ENCODE measurements around the gene LST1. TPM values are rescaled to one million over a fixed set of nuclear protein-coding genes. Genes with fewer than 3 reads are reported as not detected.
A peak's percentile ranks its signal among the peaks of the same experiment; 100 is the strongest.
"Not testable (repeated sequence)": the region's sequence is repeated elsewhere in the genome, so short reads cannot be mapped to it uniquely, and the experiment has no call there.

The LST1 gene
- total RNA-seq, 1 experiment from 2014 or later = not detected

DNA sequence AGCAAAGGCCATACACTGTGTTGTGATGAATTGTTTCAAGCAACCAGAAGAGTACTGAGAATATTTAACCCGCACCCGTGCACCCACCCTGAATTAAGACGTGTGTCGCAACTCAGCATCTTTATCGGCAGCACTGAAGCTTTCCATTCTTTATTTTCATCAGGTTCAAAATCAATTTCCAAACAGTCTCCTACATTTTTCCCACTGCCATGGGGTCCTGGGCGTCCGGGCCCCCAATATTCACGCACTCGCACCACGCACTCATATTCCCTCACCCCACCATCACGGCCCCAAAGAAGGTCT, 5.7 kb upstream of the LST1 start:
- DNase-seq (ENCODE audit: low spot score) = no peak

DNA sequence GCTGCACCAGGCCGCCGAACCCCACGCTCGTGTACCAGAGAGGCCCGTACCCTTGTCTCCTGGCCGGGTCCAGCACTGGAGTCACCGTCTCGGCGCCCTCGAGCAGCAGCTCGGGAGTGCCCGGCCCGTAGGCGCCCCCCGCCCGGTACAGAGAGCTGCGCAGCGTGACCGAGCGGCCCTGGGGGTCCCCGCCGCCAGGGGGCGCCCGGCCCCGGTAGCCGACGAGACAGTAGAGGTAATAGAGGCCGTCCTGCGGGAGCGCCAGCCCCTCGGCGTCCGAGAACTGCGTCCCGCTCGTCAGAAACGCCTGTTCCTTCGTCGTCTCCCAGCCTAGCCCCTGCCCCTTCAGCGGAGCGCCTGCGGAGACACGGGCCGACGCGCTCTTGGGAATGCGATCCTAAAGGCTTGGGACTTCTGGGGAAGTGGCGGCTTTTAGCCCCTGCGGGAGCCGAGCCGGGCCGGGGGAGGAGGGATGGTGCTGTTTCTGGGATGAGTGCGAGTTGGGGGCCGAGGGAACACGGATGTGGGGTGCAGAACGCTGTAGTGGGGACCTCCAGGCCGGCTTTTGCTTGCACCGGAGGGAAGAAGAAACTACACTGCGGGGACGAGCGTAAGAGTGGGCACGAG, 5.2 kb upstream of the LST1 start:
- peak; percentile 66 for DNase-seq (ENCODE audit: low spot score)

DNA sequence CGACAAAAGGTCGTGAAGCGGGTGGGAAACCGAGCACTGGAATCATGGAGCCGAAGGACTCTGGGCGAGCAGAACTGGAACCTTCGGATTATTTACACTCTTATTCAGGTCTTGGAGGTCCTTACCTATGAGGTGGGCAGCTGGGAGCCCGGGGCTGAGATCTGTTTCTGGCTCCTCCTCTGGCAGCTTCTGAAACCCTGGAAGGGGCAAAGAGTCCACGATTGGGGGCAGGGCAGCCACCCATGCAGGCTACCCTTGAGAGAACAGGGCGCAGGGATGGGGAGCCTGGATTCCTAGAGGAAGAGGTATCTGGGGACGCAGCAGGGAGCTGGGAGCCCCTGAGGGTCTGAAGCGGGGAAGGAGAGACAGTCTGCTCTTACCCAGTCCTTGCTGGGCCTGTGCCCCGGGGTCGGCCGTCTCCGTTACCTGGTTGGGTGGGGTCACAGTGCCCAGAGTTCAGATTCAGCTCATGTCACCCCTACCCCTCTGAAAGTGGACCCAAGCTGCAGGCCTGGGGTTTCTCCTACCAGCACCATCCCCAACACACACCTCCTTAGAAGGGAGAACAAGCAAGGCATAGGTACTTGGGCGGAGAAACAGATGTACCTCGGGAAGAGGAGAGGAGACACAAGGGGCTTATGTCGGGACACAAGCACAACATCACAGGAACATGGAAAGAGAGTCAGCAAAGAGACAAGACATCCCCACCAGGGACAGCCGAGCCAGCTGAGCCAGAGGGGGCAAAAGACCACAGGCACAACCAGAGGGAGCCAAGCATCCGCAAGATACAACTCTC, 4.4 kb upstream of the LST1 start:
- no peak for DNase-seq (ENCODE audit: low spot score)

- no peak for DNase-seq (ENCODE audit: low spot score)
Measured at GRCh38 chr6:31582230-31582643, 3.8 kb upstream of the LST1 start, which contains the start of gene LTB. Gene LTB (minus strand): TSS chr6:31582424. CDS start chr6:31582417, 7 bp downstream.

DNA sequence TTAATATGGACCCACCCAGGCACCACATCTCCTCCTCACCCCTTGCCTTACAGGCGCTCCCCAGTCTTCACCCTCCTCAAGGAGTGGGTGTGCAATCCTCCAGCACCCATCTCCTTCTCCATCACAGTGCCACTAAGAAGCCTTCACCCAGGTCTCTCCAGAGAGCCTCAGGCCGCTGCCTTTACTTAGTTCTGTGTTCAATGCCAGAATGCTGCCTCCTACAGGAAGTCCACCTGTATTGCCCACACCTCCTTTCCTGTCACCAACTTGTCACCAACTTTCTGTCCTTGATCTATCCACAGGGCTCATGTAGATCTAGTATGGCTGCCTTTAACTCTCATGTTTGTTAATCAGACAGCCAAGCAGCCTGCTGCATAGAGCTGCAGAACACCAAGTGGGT, 586 bp upstream of the LST1 start:
- peak; percentile 32 for DNase-seq (ENCODE audit: low spot score)

GRCh38 chr6:31586599-31587281, 663 bp downstream of the LST1 start:
- no peak for DNase-seq (ENCODE audit: low spot score)

- DNase-seq (ENCODE audit: low spot score) = no peak
Measured at GRCh38 chr6:31587791-31588777, 2.0 kb downstream of the LST1 start.

DNA sequence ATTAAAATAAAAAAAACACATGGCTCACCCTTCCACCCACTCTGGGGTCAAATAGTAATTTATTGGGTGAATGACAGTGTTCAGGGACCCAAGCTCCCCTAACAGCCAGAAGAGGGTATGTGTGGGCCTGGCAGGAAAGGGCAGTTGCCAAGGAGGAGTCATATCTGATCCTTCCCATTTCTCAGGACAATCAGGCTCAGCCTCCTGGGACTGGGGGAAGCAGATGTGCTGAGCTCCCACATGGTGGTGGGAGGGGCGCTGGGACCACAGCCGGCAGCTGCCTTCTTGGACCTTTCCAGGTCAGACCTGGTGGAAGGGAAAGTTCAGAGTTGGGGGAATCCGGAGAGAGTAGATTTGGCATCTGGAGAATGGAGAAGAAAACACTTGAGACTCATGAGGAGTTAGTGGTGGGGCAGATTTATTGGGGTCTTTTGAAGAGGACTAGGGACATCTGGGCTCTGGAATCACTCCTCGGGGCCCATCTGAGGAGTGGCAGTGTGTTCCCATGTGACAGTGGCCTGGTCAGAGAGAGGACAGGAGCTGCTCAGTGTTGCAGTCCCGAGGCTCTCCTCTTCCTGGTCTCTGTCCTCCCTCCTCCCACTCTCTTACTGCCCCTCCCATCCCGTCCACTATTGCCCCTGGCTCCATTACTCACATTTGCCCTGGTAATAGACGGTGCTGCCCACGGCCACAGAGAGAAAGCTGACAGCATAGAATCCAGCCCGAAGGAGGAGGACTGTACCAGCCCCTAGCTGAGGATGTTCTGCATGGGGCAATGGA, 3.0 kb downstream of the LST1 start:
- no peak for DNase-seq (ENCODE audit: low spot score)

DNA sequence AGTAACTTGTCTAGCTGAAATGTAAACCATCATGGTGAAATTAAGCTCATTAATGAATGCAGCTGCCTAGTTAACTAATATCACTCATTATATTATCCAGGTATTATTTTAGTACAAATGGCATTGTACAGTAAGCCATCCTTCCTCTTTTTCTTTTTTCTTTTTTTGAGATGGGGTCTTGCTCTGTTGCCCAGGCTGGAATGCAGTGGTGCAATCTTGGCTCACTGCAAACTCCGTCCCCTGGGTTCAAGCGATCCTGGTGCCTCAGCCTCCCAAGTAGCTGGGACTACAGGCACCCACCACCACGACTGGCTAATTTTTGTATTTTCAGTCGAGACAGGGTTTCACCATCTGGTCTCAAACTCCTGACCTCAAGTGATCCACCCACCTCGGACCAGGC, 4.6 kb downstream of the LST1 start:
- not testable (repeated sequence) for DNase-seq (ENCODE audit: low spot score)

GRCh38 chr6:31592396-31592771, 6.3 kb downstream of the LST1 start:
- no peak for DNase-seq (ENCODE audit: low spot score)

DNA sequence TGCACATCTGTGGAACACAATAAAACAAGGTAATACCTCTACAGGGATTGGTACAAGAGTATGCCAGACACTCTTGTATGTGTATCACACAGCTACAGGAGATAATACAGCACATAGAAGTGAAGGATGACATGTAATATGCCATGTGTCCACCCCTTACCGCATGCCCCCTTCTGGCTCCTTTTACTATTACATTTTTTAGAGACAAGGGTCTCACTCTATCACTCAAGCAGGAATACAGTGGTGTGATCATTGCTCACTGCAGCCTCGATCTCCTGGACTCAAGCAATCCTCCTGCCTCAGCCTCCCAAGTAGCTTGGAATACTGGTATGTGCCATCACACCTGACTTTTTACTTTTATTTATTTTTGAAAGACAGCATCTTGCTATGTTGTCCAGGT, 10.9 kb downstream of the LST1 start:
- peak; percentile 42 for DNase-seq (ENCODE audit: low spot score)

DNA sequence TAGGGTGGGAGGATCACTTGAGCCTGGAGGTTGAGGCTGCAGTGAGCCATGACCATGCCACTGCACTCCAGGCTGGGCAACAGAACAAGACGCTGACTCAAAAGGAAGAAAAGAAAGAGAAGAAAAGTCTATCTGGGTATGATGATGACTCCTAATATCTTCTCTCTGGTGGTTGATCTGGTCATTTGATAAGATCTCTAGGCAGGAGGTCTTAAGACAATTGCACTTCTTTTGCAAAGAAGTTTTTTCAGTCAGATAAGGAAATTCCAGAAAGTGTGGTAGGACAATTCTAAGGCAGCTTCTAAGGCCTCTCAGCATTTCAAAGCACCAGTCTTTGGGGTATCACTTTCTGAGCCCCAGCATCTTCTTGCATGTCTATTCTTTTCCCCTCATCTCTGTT, 21.2 kb downstream of the LST1 start:
- DNase-seq (ENCODE audit: low spot score) = no peak

DNA sequence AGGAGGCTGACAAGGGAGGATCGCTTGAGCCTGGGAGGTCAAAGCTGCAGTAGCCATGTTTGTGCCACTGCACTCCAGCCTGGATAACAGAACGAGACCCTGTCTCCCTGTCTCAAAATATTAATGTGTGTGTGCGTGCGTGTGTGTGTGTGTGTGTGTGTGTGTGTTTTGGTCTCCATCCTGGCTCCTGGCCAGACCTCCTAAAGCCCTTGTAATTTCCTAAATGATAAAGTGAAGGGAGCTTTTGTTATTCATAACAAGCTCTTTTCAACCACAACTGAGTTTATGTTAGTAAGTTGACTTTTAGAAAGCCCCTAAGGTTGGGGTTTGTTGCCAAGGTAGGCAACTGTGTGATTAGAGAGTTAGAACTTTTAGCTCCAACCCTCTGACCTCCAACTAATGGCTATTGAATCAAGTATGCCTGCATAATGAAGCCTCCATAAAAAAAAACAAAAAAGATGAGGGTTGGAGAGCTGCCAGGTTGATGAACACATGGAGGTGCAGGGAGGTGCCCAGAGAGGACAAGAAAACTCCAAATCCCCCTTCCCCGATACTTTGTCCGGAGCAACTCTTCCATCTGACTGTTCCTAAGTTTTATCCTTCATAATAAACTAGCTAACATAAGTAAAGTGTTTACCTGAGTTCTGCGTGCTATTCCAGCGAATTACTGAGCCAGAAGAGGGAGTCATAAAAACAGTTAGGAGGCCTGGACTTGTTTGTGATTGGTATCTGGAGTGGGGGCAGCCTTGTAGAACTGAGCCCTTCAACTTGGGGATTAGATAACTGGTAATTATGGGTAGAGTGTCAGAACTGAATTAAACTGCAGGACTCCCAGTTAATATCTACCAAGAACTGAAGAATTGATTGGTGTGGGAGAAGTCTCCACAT, 23.7 kb downstream of the LST1 start:
- DNase-seq (ENCODE audit: low spot score) = no peak

GRCh38 chr6:31610968-31611367, 24.9 kb downstream of the LST1 start:
- DNase-seq (ENCODE audit: low spot score) = no peak

DNA sequence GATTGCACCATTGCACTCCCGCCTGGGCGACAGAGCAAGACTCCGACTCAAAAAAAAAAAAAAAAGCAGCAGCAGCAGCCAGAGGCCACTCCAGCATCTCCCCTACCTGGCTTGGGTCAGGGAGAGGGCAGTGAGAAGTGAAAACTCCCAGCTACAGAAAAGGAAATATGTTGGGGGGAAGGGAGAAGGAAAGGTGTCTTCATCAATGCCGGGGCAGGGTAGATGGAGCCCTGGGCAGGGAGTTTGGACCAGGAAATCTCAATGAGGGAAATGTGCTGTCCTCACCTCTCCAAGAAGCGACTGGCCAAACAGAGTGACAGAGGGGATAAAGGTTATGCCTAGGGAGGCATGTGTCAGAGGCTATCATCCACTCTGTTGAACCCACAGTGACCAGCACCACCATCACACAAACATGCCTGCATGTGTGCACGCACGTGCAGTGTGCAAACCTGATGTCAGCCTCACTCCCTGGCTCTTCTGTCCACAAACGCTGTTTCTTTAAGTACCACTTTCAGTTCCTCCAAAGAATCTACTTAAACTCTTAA, 28.1 kb downstream of the LST1 start:
- DNase-seq (ENCODE audit: low spot score) = no peak

GRCh38 chr6:31614684-31615578, 28.9 kb downstream of the LST1 start, which contains the start of gene AIF1:
Gene AIF1 (plus strand): TSS chr6:31615234. CDS start chr6:31615330, 96 bp downstream.
- DNase-seq (ENCODE audit: low spot score) = no peak

GRCh38 chr6:31615748-31616147, 29.7 kb downstream of the LST1 start:
- DNase-seq (ENCODE audit: low spot score) = no peak

- no peak for DNase-seq (ENCODE audit: low spot score)
Measured at GRCh38 chr6:31617010-31617409, 30.9 kb downstream of the LST1 start.

All from HT-29 (cell line).